GM23248 (cell line): ENCODE data around the gene OR10H1.

Experiments
- EZH2 ChIP-seq: fragments of 200-600 bp; sonication (generic); IDR thresholded peaks from 2 replicates; pipeline ENCODE4 v1.6.1; 2018; ENCODE audit warnings: antibody characterized with exemption, mild to moderate bottlenecking; ENCODE audit not compliant: insufficient read depth, poor library complexity, severe bottlenecking
- EZH2phosphoT487 ChIP-seq: fragments of 200-600 bp; sonication (generic); IDR thresholded peaks from 2 replicates; pipeline ENCODE4 v1.6.1; 2018; ENCODE audit warnings: antibody characterized with exemption, moderate library complexity, mild to moderate bottlenecking, low read depth; ENCODE audit not compliant: insufficient read depth

- no peak for TF ChIP-seq EZH2phosphoT487
- TF ChIP-seq EZH2, result no peak
These were observed 40.2 kb downstream of the OR10H1 start for GRCh38 chr19:15775249-15775648.
